Measurements from ENCODE around the gene COX6B1. TPM values are rescaled to one million over a fixed set of nuclear protein-coding genes. Genes with fewer than 3 reads are reported as not detected.

The COX6B1 gene
- total RNA-seq, 1 experiment from 2014 or later: 213 TPM

DNA sequence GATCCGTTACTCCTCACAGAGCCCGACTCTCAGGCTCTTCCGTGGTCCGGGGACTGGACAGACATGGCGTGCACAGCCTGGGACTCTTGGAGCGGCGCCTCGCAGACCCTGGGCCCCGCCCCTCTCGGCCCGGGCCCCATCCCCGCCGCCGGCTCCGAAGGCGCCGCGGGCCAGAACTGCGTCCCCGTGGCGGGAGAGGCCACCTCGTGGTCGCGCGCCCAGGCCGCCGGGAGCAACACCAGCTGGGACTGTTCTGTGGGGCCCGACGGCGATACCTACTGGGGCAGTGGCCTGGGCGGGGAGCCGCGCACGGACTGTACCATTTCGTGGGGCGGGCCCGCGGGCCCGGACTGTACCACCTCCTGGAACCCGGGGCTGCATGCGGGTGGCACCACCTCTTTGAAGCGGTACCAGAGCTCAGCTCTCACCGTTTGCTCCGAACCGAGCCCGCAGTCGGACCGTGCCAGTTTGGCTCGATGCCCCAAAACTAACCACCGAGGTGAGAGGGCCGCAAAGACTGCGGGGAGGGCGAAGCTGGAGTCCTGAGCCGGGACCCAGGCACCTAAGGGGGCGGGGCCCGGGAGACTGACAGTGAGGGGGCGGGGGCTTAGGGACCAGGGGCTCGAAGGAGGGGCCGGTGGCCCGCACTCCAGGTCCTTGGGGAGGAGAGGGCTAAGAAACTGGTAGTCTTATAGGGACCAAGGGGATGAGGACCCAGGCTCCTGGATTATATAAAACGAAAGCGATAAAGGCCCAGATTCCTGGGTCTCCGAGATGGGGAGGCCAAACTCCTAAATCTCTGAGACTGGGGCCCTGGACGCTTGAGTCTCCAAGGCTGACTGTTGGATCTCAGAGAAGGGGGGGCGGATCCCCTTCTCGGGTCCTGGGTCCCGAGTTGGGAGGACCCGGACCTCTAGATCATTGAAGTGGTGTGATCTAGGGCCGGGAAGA, 4.6 kb upstream of the COX6B1 start:
- ChIA-PET POLR2A (interaction anchor here (0.5 to 3.5 kb wide), 16 partner anchors 12 to 133 kb away, joined by 3 to 24 read pairs (median 4); partner anchors contain the start of genes HAUS5, PSENEN, RBM42 and U2AF1L4), CTCF (interaction anchor here (0.6 to 2.0 kb wide), 5 partner anchors 9 to 373 kb away, joined by 3 to 8 read pairs (median 3); no protein-coding TSS in a partner anchor)
- Mint-ChIP-seq H3K27ac (ENCODE audit: low read depth, unreplicated experiment) (peak overlapping the region; percentile 84), H3K4me1 (ENCODE audit: insufficient read depth, unreplicated experiment) (peaks cover 13% of the 10 kb centered on the region), H3K36me3 (ENCODE audit: insufficient read depth, unreplicated experiment) (peaks cover 6% of the 10 kb centered on the region), H3K9me3 (ENCODE audit: unreplicated experiment) (no peaks in the 10 kb centered on the region), H3K27me3 (ENCODE audit: insufficient read depth, unreplicated experiment) (no peaks in the 10 kb centered on the region), H3K4me3 (ENCODE audit: unreplicated experiment) (peak overlapping the region; percentile 76)
- DNase-seq (ENCODE audit: unreplicated experiment): peak; percentile 88
- intact Hi-C loops (cut with micrococcal nuclease): loop anchor here (2.0 kb wide), 2 partner anchors 15 to 133 kb away; partner anchors contain the start of gene RBM42
- BruUV-seq (replicated peaks): no TSS peak
- no peak for TF ChIP-seq CTCF (IDR thresholded peaks at IDR 0.05; ENCODE audit: unreplicated experiment)

GRCh38 chr19:35644206-35644986, 3.7 kb upstream of the COX6B1 start:
- peak overlapping the region; percentile 84 for H3K27ac Mint-ChIP-seq (ENCODE audit: low read depth, unreplicated experiment)
- H3K4me3 Mint-ChIP-seq (ENCODE audit: unreplicated experiment): peak overlapping the region; percentile 76
- ChIA-PET CTCF (interaction anchor here (0.5 to 2.0 kb wide), 5 partner anchors 50 to 458 kb away, joined by 3 to 8 read pairs (median 3); no protein-coding TSS in a partner anchor), POLR2A (interaction anchor here (0.7 to 3.5 kb wide), 15 partner anchors 8 to 134 kb away, joined by 3 to 24 read pairs (median 4); partner anchors contain the start of genes HAUS5, PSENEN, RBM42 and U2AF1L4)
- no peaks in the 10 kb centered on the region for H3K27me3 Mint-ChIP-seq (ENCODE audit: insufficient read depth, unreplicated experiment)
- no TSS peak for BruUV-seq (replicated peaks)
- H3K4me1 Mint-ChIP-seq (ENCODE audit: insufficient read depth, unreplicated experiment): peaks cover 13% of the 10 kb centered on the region
- peak; percentile 97 for DNase-seq (ENCODE audit: unreplicated experiment)
- TF ChIP-seq CTCF (IDR thresholded peaks at IDR 0.05; ENCODE audit: unreplicated experiment): no peak
- intact Hi-C loops (cut with micrococcal nuclease): loop anchor here (2.0 kb wide), 1 partner anchor 16 kb away; the partner anchor contains the start of gene RBM42
- no peaks in the 10 kb centered on the region for H3K9me3 Mint-ChIP-seq (ENCODE audit: unreplicated experiment)
- no peaks in the 10 kb centered on the region for H3K36me3 Mint-ChIP-seq (ENCODE audit: insufficient read depth, unreplicated experiment)

DNA sequence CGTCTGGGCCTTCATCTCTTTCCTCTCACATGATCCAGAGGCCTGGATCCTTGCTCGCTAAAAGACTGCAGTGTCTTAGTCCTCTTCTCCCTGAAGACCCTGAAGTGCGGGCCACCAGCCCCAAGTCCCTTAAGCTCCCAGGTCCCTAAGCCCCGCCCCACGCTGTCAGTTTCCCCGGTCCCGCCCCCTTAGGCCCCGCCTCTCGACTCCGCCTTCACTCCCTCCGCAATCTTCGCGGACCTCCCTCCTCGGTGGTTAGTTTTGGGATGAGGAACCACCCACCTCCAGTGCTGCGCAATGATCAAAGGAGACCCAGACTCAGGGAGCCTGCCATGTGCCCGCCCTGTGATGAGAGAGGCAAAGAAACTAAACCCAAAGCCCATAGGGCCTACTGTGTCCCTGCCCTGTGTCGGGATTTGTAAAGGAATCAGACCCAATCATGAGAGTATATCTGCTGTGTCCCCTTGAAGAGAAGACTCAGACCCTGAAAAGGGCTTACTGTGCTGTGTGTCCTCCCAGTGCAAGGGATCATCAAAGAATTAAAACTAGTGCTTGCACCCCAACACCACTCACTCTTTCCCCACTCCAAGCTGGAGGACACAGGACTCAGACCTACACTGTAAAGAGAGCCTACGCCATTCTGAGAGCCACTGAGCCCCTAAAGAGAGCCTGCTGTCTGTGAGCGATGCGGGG, 3.0 kb upstream of the COX6B1 start:
- H3K4me3 Mint-ChIP-seq (ENCODE audit: unreplicated experiment): peak overlapping the region; percentile 76
- no peaks in the 10 kb centered on the region for H3K36me3 Mint-ChIP-seq (ENCODE audit: insufficient read depth, unreplicated experiment)
- H3K27me3 Mint-ChIP-seq (ENCODE audit: insufficient read depth, unreplicated experiment): no peaks in the 10 kb centered on the region
- POLR2A ChIA-PET: interaction anchor here (0.8 to 3.5 kb wide), 6 partner anchors 8 to 95 kb away, joined by 3 to 24 read pairs (median 4); partner anchors contain the start of genes HAUS5 and RBM42
- intact Hi-C loops (cut with micrococcal nuclease): loop anchor here (2.0 kb wide), 1 partner anchor 16 kb away; the partner anchor contains the start of gene RBM42
- DNase-seq (ENCODE audit: unreplicated experiment): peak; percentile 72
- BruUV-seq (replicated peaks): no TSS peak
- TF ChIP-seq CTCF (IDR thresholded peaks at IDR 0.05; ENCODE audit: unreplicated experiment): no peak
- H3K9me3 Mint-ChIP-seq (ENCODE audit: unreplicated experiment): no peaks in the 10 kb centered on the region
- H3K4me1 Mint-ChIP-seq (ENCODE audit: insufficient read depth, unreplicated experiment): peaks cover 13% of the 10 kb centered on the region
- CTCF ChIA-PET: interaction anchor here (0.7 to 2.0 kb wide), 3 partner anchors 49 to 134 kb away, joined by 3 to 8 read pairs (median 5); no protein-coding TSS in a partner anchor
- peak overlapping the region; percentile 84 for H3K27ac Mint-ChIP-seq (ENCODE audit: low read depth, unreplicated experiment)
